Neural cell (in vitro differentiated cells): ENCODE measurements around the gene SETD1A.

Experiments
- EP300 ChIP-seq: fragments of 450-650 bp; conservative IDR thresholded peaks from 2 replicates; pipeline ENCODE4 v1.6.1; 2014; ENCODE audit warnings: antibody characterized with exemption, mild to moderate bottlenecking, moderate library complexity; ENCODE audit not compliant: poor library complexity, severe bottlenecking
- EZH2 ChIP-seq: fragments of 200-600, 300-800 bp; shearing (Covaris generic), sonication (generic); IDR thresholded peaks from 2 replicates; pipeline ENCODE4 v1.6.1; 2014; ENCODE audit warnings: antibody characterized with exemption, low read length, borderline replicate concordance, mild to moderate bottlenecking; ENCODE audit not compliant: insufficient read depth, poor library complexity, severe bottlenecking
- POLR2AphosphoS5 ChIP-seq: IDR thresholded peaks from 2 replicates; pipeline ENCODE4 v1.6.1; 2012
- TF ChIP-seq, protein P1 (sequence below): fragments of 450-650 bp; IDR thresholded peaks from 2 replicates; pipeline ENCODE4 v1.5.1; 2014; ENCODE audit warnings: antibody characterized with exemption, mild to moderate bottlenecking, moderate library complexity; ENCODE audit not compliant: poor library complexity, severe bottlenecking
- TF ChIP-seq, protein P2 (sequence below): IDR thresholded peaks from 2 replicates; pipeline ENCODE4 v1.6.1; 2012; ENCODE audit warnings: borderline replicate concordance

DNA sequence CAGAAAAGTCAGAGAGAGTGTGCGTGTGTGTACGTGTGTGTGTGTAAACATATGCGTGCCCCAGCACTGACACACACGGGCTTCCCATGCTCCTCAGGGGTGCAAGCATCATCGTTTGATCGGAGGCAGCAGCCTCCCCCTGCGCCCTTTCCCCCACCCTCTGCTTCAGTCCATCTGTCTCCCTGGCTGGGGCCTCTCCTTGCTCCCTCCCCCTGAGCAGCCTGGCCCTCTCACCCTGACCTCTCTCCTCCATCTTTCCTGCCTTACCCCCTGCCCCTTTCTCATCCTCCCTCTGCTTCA lies 48.5 kb downstream of the SETD1A start:
- TF ChIP-seq, protein P1, sequence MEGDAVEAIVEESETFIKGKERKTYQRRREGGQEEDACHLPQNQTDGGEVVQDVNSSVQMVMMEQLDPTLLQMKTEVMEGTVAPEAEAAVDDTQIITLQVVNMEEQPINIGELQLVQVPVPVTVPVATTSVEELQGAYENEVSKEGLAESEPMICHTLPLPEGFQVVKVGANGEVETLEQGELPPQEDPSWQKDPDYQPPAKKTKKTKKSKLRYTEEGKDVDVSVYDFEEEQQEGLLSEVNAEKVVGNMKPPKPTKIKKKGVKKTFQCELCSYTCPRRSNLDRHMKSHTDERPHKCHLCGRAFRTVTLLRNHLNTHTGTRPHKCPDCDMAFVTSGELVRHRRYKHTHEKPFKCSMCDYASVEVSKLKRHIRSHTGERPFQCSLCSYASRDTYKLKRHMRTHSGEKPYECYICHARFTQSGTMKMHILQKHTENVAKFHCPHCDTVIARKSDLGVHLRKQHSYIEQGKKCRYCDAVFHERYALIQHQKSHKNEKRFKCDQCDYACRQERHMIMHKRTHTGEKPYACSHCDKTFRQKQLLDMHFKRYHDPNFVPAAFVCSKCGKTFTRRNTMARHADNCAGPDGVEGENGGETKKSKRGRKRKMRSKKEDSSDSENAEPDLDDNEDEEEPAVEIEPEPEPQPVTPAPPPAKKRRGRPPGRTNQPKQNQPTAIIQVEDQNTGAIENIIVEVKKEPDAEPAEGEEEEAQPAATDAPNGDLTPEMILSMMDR: no peak
- TF ChIP-seq POLR2AphosphoS5 (no peak), EP300 (no peak), EZH2 (no peak)
- TF ChIP-seq, protein P2, sequence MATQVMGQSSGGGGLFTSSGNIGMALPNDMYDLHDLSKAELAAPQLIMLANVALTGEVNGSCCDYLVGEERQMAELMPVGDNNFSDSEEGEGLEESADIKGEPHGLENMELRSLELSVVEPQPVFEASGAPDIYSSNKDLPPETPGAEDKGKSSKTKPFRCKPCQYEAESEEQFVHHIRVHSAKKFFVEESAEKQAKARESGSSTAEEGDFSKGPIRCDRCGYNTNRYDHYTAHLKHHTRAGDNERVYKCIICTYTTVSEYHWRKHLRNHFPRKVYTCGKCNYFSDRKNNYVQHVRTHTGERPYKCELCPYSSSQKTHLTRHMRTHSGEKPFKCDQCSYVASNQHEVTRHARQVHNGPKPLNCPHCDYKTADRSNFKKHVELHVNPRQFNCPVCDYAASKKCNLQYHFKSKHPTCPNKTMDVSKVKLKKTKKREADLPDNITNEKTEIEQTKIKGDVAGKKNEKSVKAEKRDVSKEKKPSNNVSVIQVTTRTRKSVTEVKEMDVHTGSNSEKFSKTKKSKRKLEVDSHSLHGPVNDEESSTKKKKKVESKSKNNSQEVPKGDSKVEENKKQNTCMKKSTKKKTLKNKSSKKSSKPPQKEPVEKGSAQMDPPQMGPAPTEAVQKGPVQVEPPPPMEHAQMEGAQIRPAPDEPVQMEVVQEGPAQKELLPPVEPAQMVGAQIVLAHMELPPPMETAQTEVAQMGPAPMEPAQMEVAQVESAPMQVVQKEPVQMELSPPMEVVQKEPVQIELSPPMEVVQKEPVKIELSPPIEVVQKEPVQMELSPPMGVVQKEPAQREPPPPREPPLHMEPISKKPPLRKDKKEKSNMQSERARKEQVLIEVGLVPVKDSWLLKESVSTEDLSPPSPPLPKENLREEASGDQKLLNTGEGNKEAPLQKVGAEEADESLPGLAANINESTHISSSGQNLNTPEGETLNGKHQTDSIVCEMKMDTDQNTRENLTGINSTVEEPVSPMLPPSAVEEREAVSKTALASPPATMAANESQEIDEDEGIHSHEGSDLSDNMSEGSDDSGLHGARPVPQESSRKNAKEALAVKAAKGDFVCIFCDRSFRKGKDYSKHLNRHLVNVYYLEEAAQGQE: no peak
